ENCODE results near the gene RPH3AL. TPM values are rescaled to one million over a fixed set of nuclear protein-coding genes. Genes with fewer than 3 reads are reported as not detected.
"Not testable (repeated sequence)": the region's sequence is repeated elsewhere in the genome, so short reads cannot be mapped to it uniquely, and the experiment has no call there.

The RPH3AL gene
- polyA plus RNA-seq, 1 donor, result 17.3 TPM

DNA sequence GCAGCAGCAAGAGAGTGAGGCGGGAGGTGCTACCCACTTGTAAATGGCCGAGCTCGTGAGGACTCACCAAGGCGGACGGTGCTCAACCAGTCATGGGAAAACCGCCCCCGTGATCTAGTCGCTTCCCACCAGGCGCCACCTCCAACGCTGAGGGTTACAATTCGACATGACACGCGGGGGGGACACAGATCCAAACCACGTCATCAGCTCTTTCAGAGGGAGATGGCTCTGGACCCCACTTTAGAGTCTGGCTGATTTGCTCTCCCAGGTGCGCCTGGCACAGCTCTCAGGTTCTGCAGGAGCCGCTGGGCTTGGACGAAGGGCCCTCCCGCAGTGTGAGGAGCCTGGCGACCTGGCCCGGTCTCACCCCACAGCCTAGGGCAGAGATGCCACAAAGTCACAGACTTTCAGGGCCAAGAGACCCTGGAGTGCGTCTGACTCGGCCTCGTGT, 150.1 kb downstream of the RPH3AL start:
- no peak for DNase-seq

- DNase-seq, result not testable (repeated sequence)
Observed at GRCh38 chr17:201736-202135, 150.9 kb downstream of the RPH3AL start.

- DNase-seq, result not testable (repeated sequence)
Observed at GRCh38 chr17:201257-201656, 151.3 kb downstream of the RPH3AL start.

DNA sequence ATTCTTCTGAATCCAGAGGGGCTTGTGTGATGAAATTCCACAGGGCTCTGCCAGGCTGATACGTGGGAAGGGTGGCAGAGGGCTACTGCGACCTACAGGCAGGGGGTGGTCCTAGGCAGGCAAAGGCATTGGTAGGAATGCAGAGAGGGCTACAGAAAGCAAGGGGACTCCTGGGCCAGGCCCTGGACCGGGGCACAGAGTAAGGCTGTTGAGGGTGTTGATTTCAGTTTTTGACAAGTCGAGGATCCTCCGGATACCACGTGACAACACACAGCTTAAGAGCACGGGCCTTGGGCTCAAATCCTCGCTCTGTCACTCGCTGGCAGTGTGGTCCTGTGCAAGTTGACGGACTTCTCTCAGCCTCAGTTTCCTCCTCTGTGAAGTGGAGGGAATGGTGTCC, 152.0 kb downstream of the RPH3AL start:
- DNase-seq, result no peak

- DNase-seq, result no peak
Observed at GRCh38 chr17:199806-200545, 152.6 kb downstream of the RPH3AL start.

GRCh38 chr17:199191-199604, 153.4 kb downstream of the RPH3AL start:
- peak; percentile 69 for DNase-seq

DNA sequence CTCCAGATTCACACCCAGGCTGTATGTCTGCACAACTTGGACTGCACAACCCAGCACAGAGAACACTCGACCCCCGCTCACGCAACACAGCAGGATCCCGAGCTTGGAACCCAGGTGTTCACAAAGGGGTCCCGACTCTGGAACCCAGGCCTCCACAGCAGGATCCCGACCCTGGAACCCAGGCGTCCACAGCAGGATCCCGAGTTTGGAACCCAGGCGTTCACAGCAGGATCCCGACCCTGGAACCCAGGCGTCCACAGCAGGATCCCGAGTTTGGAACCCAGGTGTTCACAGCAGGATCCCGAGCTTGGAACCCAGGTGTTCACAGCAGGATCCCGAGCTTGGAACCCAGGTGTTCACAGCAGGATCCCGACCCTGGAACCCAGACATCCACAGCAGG, 154.4 kb downstream of the RPH3AL start:
- DNase-seq, result not testable (repeated sequence)

GRCh38 chr17:197352-197751, 155.3 kb downstream of the RPH3AL start:
- no peak for DNase-seq

GRCh38 chr17:194828-195602, 157.6 kb downstream of the RPH3AL start:
- DNase-seq, result no peak

- DNase-seq, result peak; percentile 77
Observed at GRCh38 chr17:193841-194806, 158.5 kb downstream of the RPH3AL start.

DNA sequence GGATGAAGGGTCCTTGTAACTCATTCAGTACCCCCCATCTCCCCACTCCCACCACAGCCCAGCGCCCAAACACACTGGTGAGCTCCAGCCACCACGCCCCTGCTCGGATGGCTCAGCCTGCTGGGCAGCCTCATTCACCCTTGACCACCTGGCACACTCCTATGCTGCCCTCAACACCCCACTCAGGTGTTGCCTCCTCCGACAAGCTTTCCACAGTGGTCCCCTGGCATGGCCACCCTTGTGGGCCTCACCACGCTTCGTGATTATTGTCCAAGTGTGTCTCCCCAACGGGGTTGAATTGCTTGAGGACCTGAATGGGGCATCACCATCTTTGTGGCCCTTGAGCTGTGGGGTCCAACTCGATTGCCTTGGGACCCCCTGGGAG, 159.2 kb downstream of the RPH3AL start:
- no peak for DNase-seq

DNA sequence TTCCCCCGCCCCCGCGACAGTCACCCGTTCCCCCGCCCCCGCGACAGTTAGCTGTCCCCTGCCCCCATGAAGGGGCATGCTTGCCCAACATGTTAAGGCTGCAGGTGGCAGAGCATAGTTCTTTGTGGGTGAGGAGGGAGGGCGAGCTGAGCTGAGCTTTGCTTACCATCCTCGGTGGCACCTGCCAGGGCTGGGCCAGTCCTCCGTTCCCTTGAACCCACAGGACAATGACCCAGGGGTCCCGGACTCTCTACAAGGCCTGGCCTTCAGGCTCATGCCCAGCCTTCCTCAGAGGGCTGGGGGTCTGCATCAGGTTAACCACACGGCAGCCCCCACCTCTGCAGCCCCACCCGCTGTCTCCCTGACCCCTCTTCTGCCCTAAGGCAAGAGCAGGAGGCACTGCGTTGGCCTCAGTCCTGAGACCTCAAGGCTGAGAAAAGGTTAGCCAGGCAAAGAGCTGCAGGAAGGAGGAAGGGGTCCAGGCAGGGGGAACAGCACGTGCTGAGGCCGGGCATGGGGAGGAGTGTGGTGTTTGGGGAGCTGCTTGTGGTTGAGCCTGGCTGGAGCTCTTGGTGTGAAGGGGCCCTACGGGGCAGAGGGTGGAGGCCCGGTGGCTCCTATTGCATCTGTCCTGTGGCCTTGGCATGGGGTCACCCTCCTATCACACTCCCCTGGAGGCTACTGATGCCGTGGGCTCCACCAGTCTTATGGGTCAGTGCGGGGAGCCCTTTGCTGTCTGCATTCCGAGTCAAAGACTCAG, 159.8 kb downstream of the RPH3AL start:
- no peak for DNase-seq

- DNase-seq, result no peak
Observed at GRCh38 chr17:189444-189843, 163.2 kb downstream of the RPH3AL start.

- no peak for DNase-seq
Observed at GRCh38 chr17:187130-187529, 165.5 kb downstream of the RPH3AL start.

DNA sequence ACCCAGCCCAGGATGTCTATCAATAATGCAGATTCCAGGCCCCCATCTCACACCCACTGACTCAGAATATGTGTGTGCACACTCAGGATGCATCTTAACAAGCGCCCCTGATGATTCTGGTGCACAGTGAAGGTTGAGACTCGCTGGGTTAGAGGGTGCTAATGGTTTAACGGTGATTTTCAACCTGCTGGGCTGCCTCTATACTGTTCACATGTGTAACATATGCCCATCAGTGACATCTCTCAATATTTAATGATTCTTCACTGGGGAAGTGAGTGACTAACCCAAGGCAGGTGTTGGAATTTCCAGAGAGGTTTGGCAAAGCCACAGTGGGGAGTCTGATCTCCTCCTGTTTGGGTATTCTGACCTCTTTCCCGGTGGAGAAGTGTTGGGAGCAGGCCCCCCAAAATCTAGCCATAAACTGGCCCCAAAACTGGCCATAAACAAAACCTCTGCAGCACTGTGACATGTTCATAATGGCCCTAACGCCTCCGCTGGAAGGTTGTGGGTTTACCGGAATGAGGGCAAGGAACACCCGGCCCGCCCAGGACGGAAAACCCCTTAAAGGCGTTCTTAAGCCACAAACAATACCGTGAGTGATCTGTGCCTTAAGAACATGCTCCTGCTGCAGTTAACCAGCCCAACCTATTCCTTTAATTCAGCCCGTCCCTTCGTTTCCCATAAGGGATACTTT, 167.0 kb downstream of the RPH3AL start:
- DNase-seq, result no peak

GRCh38 chr17:183021-183420, 169.6 kb downstream of the RPH3AL start:
- DNase-seq, result no peak

GRCh38 chr17:182050-182751, 170.4 kb downstream of the RPH3AL start:
- DNase-seq, result no peak

DNA sequence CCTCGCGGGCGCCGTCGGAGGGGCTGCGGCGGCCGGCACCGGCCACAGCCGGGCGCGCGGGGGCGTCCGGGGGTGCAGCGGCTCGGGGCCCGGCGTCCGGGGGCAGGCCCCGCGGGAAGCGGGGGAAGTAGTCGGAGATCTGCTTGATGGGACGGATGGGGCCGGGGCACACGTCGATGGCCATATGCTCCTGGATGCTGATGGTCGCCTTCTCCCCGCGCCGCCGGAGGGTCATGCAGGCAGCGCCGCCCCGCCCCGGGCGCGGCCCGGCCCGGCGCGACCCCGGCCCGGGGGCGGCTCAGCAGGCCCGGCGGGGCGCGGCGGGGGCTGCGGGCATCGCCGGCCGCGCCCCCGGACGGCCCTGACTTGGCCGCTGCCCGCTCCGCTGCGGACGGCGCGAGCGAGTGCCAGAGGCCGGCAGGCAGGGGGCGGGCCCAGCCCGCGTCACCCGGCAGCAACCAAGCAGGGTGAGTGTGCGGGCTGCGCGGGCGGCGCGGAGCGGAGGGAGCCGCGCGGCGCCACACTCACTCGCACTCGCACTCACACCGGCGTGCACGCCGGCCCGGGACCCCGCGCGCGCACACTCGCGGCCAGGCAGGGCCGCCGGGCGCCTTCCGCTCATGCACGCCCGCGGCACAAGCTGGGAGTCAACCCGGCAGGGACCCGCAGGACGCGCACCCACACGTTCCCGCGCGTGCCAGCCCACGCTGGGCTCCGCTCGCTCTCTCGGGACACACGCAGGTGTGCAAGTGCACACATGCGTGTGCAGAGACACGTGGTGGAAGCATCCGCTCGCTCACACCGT, 171.2 kb downstream of the RPH3AL start, which contains the start of gene DOC2B:
TSS of gene DOC2B (minus strand) at position 406 of the 805 bp plus-strand sequence. CDS start at position 235, 171 bp downstream.
- peak; percentile 38 for DNase-seq

Measured in left kidney (tissue), 2 donors.